H9 (cell line): ENCODE measurements around the gene PLCG1. TPM values are rescaled to one million over a fixed set of nuclear protein-coding genes. Genes with fewer than 3 reads are reported as not detected.

ENCODE experiments used
- DNase-seq: peaks from one replicate; pipeline ENCODE4 v3.0.0-alpha.2; 2017
- H2AFZ ChIP-seq: one replicate; pipeline ENCODE4 v1.6.1; 2013; ENCODE audit warnings: mild to moderate bottlenecking, low read length, control low read depth, moderate library complexity
- H2AK5ac ChIP-seq: 2 replicates; pipeline ENCODE4 v1.6.1; 2013; ENCODE audit warnings: low read length, control low read depth, mixed read lengths; ENCODE audit not compliant: insufficient read length
- H2BK120ac ChIP-seq: one replicate; pipeline ENCODE4 v1.6.1; 2013; ENCODE audit warnings: low read depth, mild to moderate bottlenecking, low read length, control low read depth, inconsistent platforms; ENCODE audit not compliant: poor library complexity, severe bottlenecking
- H2BK12ac ChIP-seq: 2 replicates; pipeline ENCODE4 v1.6.1; 2013; ENCODE audit warnings: low read length, control low read depth, mixed read lengths, low read depth; ENCODE audit not compliant: insufficient read length
- H2BK15ac ChIP-seq: 2 replicates; pipeline ENCODE4 v1.6.1; 2013; ENCODE audit warnings: low read depth, low read length, control low read depth
- H2BK20ac ChIP-seq: one replicate; pipeline ENCODE4 v1.6.1; 2013; ENCODE audit warnings: low read depth, mild to moderate bottlenecking, low read length, control low read depth, inconsistent platforms; ENCODE audit not compliant: poor library complexity, severe bottlenecking
- H2BK5ac ChIP-seq: 2 replicates; pipeline ENCODE4 v1.6.1; 2013; ENCODE audit warnings: low read length, control low read depth, mixed read lengths; ENCODE audit not compliant: insufficient read length
- H3K14ac ChIP-seq: 2 replicates; pipeline ENCODE4 v1.6.1; 2013; ENCODE audit warnings: low read length, control low read depth; ENCODE audit not compliant: insufficient read depth
- H3K18ac ChIP-seq: 2 replicates; pipeline ENCODE4 v1.6.1; 2013; ENCODE audit warnings: low read depth, mild to moderate bottlenecking, mixed read lengths, low read length, control low read depth; ENCODE audit not compliant: insufficient read length
- H3K23ac ChIP-seq: 2 replicates; pipeline ENCODE4 v1.6.1; 2013; ENCODE audit warnings: low read length, control low read depth, mixed read lengths, low read depth; ENCODE audit not compliant: insufficient read length
- H3K23me2 ChIP-seq: 2 replicates; pipeline ENCODE4 v1.6.1; 2013; ENCODE audit warnings: low read depth, mild to moderate bottlenecking, mixed read lengths, low read length, control low read depth; ENCODE audit not compliant: insufficient read length, poor library complexity, severe bottlenecking
- H3K27ac ChIP-seq: 2 replicates; pipeline ENCODE4 v1.5.1; 2013; ENCODE audit warnings: low read length, control low read depth, mixed read lengths, low read depth; ENCODE audit not compliant: insufficient read length
- H3K27me3 ChIP-seq: 2 replicates; pipeline ENCODE4 v1.6.1; 2013; ENCODE audit warnings: low read length, control low read depth, inconsistent platforms; ENCODE audit not compliant: insufficient read depth
- H3K4ac ChIP-seq: 2 replicates; pipeline ENCODE4 v1.6.1; 2013; ENCODE audit warnings: low read depth, mild to moderate bottlenecking, control low read depth, inconsistent platforms, low read length, moderate library complexity
- H3K4me1 ChIP-seq: 2 replicates; pipeline ENCODE4 v1.6.1; 2013; ENCODE audit warnings: low read length, control low read depth, inconsistent platforms; ENCODE audit not compliant: insufficient read depth
- H3K4me2 ChIP-seq: 2 replicates; pipeline ENCODE4 v1.6.1; 2013; ENCODE audit warnings: low read length, control low read depth, mixed read lengths; ENCODE audit not compliant: insufficient read length, insufficient read depth
- H3K56ac ChIP-seq: 2 replicates; pipeline ENCODE4 v1.6.1; 2013; ENCODE audit warnings: low read depth, mild to moderate bottlenecking, mixed read lengths, low read length, control low read depth; ENCODE audit not compliant: insufficient read length
- H3K79me1 ChIP-seq: 2 replicates; pipeline ENCODE4 v1.6.1; 2013; ENCODE audit warnings: low read depth, mild to moderate bottlenecking, moderate library complexity, low read length, control low read depth, inconsistent platforms; ENCODE audit not compliant: insufficient read depth, poor library complexity, severe bottlenecking
- H3K79me2 ChIP-seq: 2 replicates; pipeline ENCODE4 v1.6.1; 2013; ENCODE audit warnings: low read length, control low read depth, inconsistent platforms; ENCODE audit not compliant: insufficient read depth
- H3K9ac ChIP-seq: 2 replicates; pipeline ENCODE4 v1.6.1; 2013; ENCODE audit warnings: low read length, control low read depth, mixed read lengths; ENCODE audit not compliant: insufficient read length; ENCODE audit errors: extremely low read depth
- H3K9me3 ChIP-seq: one replicate; pipeline ENCODE4 v1.6.1; 2013; ENCODE audit warnings: low read depth, low read length, inconsistent platforms; ENCODE audit not compliant: control insufficient read depth
- H3T11ph ChIP-seq: one replicate; pipeline ENCODE4 v1.6.1; 2013; ENCODE audit warnings: mild to moderate bottlenecking, low read length, control low read depth, inconsistent platforms
- H4K20me1 ChIP-seq: one replicate; pipeline ENCODE4 v1.6.1; 2013; ENCODE audit not compliant: control insufficient read depth, insufficient read length, insufficient read depth
- H4K5ac ChIP-seq: 2 replicates; pipeline ENCODE4 v1.6.1; 2013; ENCODE audit warnings: low read depth, mild to moderate bottlenecking, mixed read lengths, low read length, control low read depth; ENCODE audit not compliant: insufficient read length
- H4K8ac ChIP-seq: replicated peaks from 2 replicates; pipeline ENCODE4 v1.6.1; 2013; ENCODE audit warnings: low read length, control low read depth, mixed read lengths, low read depth; ENCODE audit not compliant: insufficient read length
- H4K91ac ChIP-seq: 2 replicates; pipeline ENCODE4 v1.6.1; 2013; ENCODE audit warnings: low read depth, mild to moderate bottlenecking, moderate library complexity, mixed read lengths, low read length, control low read depth; ENCODE audit not compliant: insufficient read length
- H3K27ac Mint-ChIP-seq, 3 experiments: 2 replicates in 2 of 3; 3 replicates in 1 of 3; pipeline ENCODE4 v1.8.0; 2020 to 2021; ENCODE audit warnings: mixed read lengths in 3 of 3, mild to moderate bottlenecking in 1 of 3, moderate library complexity in 1 of 3
- H3K27me3 Mint-ChIP-seq: 2 replicates; pipeline ENCODE4 v1.8.0; 2021; ENCODE audit warnings: low read depth, mild to moderate bottlenecking, moderate library complexity, mixed read lengths
- H3K36me3 Mint-ChIP-seq, 3 experiments: 2 replicates in 2 of 3; 3 replicates in 1 of 3; pipeline ENCODE4 v1.8.0; 2020 to 2021; ENCODE audit warnings: low read depth in 3 of 3, mixed read lengths in 3 of 3; ENCODE audit not compliant: insufficient read depth in 1 of 3
- H3K4me1 Mint-ChIP-seq, 2 experiments: 2 replicates each; pipeline ENCODE4 v1.8.0; 2020; ENCODE audit warnings: mixed read lengths in 2 of 2
- H3K4me3 Mint-ChIP-seq, 2 experiments: 2 replicates in 1 of 2; 3 replicates in 1 of 2; pipeline ENCODE4 v1.8.0; 2020 to 2021; ENCODE audit warnings: mild to moderate bottlenecking in 2 of 2, mixed read lengths in 2 of 2, moderate library complexity in 1 of 2
- H3K9me3 Mint-ChIP-seq, 2 experiments: 2 replicates in 1 of 2; 3 replicates in 1 of 2; pipeline ENCODE4 v1.8.0; 2020; ENCODE audit warnings: mild to moderate bottlenecking in 2 of 2, mixed read lengths in 2 of 2, moderate library complexity in 1 of 2
- WGBS: extraction: QIAGEN DNeasy Blood & Tissue Kit; methylation state at CpG from one replicate; pipeline ENCODE4 v1.1.7; 2013; ENCODE audit warnings: missing lambda C conversion rate, low lambda C conversion rate, mixed read lengths; ENCODE audit not compliant: insufficient read length; ENCODE audit errors: extremely low coverage; 5-methylcytosine and 5-hydroxymethylcytosine counted together
- total RNA-seq: library from RNA; stranded (reverse); gene quantifications from 2 replicates; pipeline ENCODE4 v1.2.1, GENCODE V29; 2021
- TF ChIP-seq, protein P1 (sequence below): fragments of 200-600 bp; sonication (generic); conservative IDR thresholded peaks from 3 replicates; pipeline ENCODE4 v1.8.0; 2021; ENCODE audit warnings: antibody characterized with exemption, mild to moderate bottlenecking

PLCG1 gene
- total RNA-seq, 1 experiment from 2014 or later = 171 TPM

DNA sequence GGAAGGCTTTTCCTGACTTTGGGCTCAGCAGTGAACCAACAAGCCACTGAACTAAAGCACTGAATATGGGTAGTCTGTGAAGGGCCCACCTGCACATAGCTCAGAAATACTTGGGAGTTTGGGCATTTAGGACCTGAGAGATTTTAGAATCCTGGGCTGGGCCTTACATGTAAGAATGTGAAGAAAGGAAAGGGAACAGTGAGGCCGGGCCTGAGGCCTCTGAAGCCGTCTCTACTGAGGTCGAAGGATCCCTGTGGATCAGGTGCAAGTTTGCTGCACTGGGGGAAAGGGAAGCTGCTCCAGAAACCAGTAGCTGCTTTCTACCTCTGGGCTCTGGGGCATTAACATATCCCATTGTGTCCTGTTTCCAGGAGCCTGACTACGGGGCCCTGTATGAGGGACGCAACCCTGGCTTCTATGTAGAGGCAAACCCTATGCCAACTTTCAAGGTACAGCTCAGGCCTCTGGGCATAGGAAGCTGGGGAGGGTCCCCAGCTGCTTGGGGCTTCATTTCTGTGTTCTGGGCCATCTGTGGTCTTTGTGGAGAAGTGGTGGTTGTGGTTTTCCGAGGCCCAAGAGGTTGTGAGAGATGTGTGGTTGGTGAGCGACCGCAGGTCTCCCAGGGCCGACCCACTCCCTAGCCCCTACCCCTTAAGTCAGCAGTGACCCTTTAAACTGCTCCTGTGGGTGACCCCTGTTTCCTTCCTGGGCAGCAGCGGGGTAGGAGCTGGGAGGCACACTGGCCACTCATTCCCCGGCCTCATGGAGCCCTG is 30.3 kb downstream of the PLCG1 start:
- Histone ChIP-seq H3K14ac (no peak overlapping the region), H3K56ac (no peak overlapping the region), H4K8ac (no peak overlapping the region), H3K27ac (no peak overlapping the region), H3K23me2 (no peaks in the 10 kb centered on the region), H3K9ac (no peak overlapping the region), H3K79me2 (no peaks in the 10 kb centered on the region), H3K4me2 (no peak overlapping the region), H3K4me1 (no peaks in the 10 kb centered on the region), H2BK15ac (no peak overlapping the region), H3K79me1 (no peaks in the 10 kb centered on the region), H3K9me3 (no peaks in the 10 kb centered on the region), H2BK20ac (no peak overlapping the region), H4K5ac (no peak overlapping the region), H3K4ac (no peak overlapping the region), H4K91ac (no peak overlapping the region), H3K27me3 (no peaks in the 10 kb centered on the region), H4K20me1 (no peaks in the 10 kb centered on the region), H2BK120ac (no peak overlapping the region), H3T11ph (no peak overlapping the region), H3K18ac (no peak overlapping the region), H2BK12ac (no peak overlapping the region), H2AK5ac (no peak overlapping the region), H3K23ac (no peak overlapping the region), H2AFZ (no peak overlapping the region), H2BK5ac (no peak overlapping the region)
- no peaks in the 10 kb centered on the region for H3K4me1 Mint-ChIP-seq
- peaks cover 63 to 96% (median 93%) of the 10 kb centered on the region in 3 experiments for H3K36me3 Mint-ChIP-seq
- TF ChIP-seq, protein P1, sequence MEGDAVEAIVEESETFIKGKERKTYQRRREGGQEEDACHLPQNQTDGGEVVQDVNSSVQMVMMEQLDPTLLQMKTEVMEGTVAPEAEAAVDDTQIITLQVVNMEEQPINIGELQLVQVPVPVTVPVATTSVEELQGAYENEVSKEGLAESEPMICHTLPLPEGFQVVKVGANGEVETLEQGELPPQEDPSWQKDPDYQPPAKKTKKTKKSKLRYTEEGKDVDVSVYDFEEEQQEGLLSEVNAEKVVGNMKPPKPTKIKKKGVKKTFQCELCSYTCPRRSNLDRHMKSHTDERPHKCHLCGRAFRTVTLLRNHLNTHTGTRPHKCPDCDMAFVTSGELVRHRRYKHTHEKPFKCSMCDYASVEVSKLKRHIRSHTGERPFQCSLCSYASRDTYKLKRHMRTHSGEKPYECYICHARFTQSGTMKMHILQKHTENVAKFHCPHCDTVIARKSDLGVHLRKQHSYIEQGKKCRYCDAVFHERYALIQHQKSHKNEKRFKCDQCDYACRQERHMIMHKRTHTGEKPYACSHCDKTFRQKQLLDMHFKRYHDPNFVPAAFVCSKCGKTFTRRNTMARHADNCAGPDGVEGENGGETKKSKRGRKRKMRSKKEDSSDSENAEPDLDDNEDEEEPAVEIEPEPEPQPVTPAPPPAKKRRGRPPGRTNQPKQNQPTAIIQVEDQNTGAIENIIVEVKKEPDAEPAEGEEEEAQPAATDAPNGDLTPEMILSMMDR = no peak
- H3K27ac Mint-ChIP-seq = peak overlapping the region in 2 of 3 experiments; percentile 14 to 37; a peak in 2 of 7 replicates
- no peak overlapping the region for H3K4me3 Mint-ChIP-seq
- no peaks in the 10 kb centered on the region for H3K27me3 Mint-ChIP-seq
- H3K9me3 Mint-ChIP-seq = no peaks in the 10 kb centered on the region
- WGBS = no CpG with 5 or more reads among the region's 11 CpGs
- no peak for DNase-seq
